KG1 (cell line): ENCODE data around the gene WDPCP.
"Not testable (repeated sequence)": the region's sequence is repeated elsewhere in the genome, so short reads cannot be mapped to it uniquely, and the experiment has no call there.

Experiments
- DNase-seq: peaks from one replicate; lab custom pipeline; 2025; lab: John Stamatoyannopoulos, UW

WDPCP gene

DNA sequence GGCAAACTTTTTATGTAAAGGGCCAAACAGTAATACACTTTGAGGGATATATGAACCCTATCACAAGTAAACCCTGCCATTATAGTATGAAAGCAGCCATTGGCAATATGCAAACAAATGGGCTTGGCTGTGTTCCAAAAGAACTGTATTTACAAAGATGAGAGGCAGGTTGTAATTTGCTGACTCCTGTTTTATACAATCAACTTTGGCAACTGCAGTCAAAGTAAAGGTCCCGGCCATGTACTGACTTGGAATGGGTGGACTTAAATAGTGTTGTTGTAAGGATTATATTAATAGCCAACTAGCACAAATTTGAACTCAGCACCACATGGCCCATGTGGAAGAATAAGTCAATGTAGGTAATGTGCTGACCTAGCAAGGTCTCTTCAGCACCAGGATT is 223.4 kb downstream of the WDPCP start:
- no peak for DNase-seq

DNA sequence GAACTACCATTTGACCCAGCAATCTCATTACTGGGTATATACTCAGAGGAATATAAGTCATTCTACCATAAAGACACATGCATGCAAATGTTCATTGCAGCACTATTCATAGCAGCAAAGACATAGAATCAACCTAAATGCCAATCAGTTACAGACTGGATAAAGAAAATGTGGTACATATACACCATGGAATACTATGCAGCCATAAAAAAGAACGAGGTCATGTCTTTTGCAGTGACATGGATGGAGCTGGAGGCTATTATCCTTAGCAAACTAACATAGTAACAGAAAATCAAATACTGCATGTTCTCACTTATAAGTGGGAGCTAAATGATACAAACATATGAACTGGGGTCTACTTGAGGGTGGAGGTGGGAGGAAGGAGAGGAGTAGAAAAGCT is 230.6 kb downstream of the WDPCP start:
- DNase-seq, result not testable (repeated sequence)

DNA sequence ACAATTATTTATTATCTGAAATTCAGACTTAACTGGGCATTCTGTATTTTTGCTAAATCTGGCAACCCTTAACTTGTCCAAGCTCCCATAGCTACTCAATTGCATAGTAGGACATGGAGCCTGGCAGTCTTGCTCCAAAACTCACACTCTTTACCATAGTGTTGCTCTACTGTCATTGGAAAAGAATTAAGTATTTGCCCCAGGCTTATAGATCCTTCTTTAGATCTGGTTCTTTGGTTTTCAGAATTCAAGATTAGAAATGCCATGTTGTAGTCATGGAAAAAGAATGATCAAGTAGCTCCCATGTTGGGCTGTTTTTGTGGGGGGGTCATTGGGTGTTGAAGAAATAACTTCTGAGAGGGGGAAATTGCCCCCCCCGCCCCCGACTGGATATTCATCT is 240.9 kb downstream of the WDPCP start:
- DNase-seq, result no peak

DNA sequence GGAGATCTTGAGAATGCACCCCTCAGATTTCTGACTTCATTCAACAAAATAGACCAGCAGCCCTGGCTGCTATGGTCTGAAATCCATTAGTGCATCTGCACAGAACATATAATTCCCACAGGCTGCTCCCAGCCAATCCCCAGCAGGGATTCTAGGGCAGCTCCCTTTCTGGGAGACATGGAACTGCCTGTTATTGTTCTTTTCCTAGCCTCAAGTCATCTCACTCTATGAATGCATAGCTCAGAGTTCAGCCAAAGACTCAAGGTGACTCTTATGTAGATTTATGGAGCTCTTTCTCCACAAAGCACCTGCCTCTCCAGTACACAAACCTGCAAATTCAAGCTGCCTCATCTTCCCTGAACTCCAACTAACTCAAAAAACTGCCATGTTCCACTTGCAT is 241.9 kb downstream of the WDPCP start:
- no peak for DNase-seq

DNA sequence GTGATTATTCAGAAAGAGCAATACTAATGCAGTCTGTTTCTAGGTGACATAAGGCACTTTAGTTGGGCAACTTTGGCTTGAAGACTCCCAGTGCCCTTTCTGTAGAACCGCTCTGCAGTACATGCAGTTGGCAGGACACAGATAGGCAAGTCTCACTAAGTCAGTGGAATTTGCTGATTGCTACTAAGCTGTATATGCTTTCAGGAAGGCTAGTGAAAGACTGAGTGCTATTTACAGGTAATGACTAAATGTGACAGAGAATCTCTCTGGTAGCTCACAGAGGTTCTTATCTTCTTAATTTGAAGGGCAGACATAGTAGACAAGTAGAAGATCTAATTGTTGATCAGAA is 243.0 kb downstream of the WDPCP start:
- DNase-seq, result no peak

DNA sequence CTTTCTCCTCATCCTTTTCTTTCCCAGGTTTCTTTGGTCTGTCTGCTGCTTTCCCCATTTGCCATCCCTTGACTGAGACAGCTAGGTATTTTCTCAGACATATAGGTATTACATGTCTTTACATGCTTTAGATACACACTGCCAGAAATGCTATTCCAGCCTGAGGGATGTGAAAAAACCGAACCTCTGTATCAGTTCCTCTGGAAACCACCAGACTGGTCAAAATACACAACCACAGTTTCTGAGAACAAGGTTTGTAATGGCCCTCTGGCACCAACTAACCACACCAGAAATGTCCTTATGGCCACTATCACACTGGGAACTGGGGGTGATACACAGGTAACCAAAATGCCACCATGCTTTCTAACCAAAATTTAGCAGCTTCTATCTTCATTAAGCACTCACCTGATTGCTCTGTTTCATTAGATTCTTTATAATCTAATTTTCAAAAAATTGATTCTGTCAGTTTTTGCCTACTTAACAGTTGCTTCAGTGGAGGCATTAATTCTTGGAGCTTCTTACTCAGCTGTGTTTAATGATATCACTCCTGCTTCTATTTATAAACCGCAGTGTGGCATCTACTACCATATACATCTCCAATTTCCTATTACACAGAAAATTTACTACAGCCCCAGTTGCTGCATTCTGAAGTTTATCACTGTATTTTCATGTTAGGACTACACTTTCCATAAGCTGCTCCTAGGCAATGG is 243.5 kb downstream of the WDPCP start:
- no peak for DNase-seq

DNA sequence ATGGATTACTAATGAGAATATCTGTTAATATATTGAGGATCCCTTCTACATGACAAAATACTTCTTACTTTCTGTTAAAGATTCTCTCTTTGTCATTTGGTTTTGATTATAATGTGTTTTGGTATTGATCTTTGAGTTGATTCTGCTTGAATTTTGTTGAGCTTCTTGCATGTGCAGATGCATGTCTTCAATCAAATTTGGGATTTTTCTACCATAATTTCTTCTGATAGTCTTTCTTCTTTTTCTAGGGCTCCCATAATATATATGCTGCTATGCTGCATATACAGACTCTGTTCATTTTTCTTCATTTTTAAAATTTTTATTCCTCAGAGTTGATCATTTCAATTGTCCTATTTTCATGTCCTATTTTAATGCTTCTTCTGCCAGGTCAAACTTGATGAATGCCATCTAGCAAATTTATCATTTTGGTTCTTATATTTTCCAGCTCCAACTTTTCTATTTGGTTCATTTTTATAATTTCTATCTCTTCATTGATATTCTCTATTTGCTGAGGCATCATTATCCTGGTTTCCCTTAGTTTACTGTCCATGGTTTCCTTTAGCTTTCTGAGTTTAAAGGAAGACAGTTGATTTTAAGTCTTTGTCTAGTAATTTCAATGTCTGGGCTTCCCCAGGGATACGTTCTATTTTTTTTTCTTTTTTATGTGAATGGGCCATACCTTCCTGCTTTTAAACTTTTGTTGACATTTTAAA is 244.7 kb downstream of the WDPCP start:
- no peak for DNase-seq

DNA sequence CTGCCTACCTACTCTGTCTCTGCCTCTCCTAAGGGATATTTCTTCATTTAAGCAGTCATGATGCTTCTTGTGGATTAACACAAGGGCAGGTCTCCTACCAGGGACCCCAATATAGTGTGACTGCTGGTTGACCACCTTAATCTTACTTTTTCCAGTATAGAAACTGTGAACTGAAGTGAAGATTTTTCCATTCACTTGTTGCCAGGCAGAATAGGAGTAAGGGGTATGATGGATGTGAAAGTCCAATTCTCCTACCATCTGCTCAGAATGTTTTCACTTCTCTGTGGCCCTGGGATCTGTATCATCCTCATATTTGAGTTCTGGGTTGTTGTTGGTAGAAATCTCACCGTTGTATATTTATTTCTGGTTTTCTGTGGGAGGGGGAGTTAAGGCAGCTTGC is 247.8 kb downstream of the WDPCP start:
- DNase-seq, result no peak

DNA sequence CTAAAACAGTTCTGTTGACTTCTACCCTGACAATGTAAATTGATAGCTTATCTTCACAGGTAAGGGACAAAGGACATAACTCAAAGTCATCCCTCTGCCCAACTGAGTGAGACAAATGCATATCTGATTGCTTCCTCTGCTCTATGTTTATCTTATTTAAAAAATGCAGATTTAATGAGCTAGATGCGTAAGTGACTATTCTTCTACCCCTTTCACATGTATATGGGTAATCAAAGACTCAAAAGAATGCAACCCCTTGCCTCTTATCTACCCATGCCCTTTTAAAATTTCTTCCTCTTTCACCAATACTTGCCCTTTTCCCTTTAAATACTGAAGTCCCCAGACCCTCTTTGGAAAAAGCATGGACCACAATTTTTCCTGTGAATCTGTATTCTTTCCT is 253.4 kb downstream of the WDPCP start:
- no peak for DNase-seq

DNA sequence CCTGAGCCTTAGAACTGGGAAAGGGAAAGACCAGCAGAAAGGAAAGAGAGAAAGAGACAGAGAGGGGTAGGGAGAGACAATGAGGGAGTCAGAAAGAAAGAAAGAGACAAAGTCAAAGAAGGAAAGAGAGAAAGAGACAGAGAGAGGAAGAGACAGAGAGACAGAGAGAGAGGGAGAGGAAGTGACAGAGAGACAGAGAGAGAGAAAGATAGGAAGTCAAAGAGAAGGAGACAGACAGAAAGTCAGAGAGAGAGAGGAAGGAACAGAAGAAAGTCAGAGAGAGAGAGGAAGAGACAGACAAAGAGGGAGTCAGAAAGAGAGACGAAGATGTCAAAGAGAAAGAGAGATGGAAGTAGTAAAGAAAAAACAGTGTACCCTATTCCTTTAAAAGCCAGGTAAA is 261.8 kb downstream of the WDPCP start:
- no peak for DNase-seq

DNA sequence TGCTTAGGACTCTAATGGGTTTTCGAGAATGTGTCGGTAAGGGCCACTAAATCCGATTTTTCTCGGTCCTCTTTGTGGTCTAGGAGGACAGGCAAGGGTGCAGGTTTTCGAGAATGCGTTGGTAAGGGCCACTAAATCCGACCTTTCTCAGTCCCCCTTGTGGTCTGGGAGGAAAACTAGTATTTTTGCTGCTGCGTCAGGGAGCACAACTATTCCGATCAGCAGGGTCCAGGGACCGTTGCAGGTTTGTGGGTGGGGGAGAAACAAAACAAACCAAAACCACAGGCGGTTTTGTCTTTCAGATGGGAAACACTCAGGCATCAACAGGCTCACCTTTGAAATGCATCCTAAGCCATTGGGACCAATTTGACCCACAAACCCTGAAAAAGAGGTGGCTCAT is 264.6 kb downstream of the WDPCP start:
- not testable (repeated sequence) for DNase-seq

DNA sequence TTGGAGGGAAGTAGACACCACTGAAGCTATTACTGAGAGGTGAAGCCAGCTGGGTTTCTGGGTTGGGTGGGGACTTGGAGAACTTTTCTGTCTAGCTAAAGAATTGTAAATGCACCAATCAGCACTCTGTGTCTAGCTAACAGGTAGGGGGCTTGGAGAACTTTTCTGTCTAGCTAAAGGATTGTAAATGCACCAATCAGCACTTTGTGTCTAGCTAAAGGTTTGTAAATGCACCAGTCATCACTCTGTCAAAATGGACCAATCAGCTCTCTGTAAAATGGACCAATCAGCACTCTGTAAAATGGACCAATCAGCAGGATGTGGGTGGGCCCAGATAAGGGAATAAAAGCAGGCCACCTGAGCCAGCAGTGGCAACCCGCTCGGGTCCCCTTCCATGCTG is 266.3 kb downstream of the WDPCP start:
- not testable (repeated sequence) for DNase-seq

DNA sequence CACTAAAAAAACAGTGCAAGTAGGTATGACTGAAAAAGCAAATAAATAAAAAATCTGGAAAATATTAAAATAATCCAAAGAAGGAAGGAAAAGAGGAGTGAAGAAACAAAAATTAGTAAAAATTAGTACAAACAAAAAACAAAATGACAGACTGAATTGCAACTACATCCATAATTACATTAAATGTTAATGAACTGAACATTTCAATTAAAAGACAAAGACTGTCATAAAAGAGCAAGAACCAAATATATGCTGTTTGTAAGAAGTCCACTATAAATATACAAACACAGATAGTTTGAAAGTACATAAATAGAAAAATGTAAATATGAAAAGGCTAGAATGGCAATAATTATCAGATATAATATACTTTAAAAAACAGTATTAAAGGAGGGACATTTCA is 267.6 kb downstream of the WDPCP start:
- DNase-seq, result no peak

DNA sequence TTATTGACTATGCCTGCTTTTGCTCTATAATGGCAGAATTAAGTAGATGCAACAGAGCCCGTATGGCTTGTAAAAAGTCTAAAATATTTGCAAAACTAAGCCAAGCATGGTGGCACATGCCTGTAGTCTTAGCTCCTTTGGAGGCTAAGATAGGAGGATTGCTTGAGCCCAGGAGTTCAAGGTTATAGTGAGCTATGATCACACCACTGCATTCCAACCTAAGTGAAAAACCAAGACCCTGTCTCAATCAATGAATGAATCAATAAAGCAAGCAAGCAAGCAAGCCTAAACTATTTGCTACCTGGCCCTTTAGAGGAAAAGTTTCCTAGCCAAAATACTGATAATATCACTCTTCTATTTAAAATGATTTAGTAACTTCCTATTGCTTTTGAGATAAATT is 277.7 kb downstream of the WDPCP start:
- no peak for DNase-seq

DNA sequence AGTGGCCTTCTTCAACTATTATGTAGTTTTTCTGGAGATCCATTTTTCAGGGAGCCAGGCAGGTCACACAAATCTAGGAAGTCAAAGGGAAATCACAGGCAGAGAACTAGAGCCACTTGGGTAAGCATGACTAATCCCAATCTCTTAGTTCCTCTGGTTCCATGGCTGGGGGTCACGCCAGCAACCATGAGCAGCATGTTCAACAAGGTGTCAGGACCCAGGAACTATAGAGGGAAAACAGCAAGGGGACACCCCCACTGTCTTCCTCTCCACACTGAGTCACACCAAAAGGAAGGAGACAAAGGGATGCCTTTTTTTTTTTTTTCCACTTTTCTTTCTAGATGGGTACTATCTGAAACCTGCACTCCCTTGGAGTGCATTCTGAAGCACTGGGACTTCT is 286.8 kb downstream of the WDPCP start:
- no peak for DNase-seq

DNA sequence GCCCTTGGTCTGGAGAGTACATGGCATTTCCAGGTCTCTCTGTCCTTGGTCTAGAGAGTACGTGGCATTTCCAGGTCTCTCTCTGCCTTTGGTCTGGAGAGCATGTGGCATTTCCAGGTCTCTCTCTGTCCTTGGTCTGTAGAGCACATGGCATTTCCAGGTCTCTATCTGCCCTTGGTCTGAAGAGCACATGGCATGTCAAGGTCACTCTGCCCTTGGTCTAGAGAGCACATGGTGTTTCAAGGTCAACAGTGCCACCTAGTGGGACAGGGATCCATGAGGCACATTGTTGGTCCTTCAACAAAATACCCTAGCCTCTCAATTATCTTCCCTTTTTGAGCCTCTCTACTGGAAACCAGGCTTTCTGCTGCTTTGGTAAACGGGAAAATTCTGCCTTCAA is 287.4 kb downstream of the WDPCP start:
- no peak for DNase-seq

DNA sequence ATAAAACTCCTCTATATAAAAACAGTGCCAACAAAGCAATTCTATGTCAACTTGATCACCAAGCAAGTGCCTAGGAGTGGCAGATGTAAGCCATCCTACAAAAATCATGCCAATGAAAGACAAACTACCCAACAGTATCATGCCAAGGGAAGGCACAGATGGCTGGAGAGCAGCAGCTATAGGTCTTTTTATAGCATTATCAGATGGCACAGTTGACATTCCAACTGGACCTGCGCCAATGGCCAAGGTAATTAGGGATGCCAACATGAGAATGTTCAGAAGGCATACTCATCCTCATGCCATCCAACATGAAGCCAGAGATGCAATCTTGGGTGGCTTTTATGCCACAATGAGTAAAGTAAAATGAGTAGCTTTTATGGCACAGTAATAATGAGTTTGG is 300.3 kb downstream of the WDPCP start:
- no peak for DNase-seq

DNA sequence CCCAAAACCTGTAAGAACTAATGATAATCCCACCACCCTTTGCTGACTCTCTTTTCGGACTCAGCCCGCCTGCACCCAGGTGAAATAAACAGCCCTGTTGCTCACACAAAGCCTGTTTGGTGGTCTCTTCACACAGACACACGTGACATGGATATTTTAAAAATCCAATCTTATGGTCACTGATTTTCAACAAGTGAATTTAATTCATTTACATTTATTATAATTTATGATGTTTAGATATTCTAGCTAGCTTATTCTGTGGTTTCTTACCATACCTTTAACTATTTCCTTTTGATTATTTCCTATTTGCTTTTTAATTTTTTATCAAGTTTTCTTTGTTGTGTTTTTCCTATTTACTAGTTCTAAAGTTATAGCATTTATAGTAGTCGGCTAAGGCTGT is 301.8 kb downstream of the WDPCP start:
- not testable (repeated sequence) for DNase-seq

DNA sequence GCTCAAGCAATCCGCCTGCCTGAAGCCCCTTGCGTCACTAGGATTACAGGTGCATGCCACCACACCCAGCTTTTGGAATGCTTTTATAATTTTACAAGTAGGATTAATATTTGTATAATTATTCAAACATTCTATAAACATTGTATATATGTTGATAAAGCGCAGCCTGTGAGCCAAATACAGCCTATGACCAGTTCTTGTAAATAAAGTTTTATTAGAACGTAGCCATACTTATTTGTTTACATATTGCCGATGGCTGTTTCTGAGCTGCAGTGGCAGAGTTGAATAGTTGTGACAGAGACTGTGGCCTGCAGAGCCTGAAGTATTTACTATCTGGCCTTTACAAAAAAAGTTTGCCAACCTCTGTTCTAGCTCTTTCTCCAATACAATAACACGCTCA is 305.0 kb downstream of the WDPCP start:
- no peak for DNase-seq

DNA sequence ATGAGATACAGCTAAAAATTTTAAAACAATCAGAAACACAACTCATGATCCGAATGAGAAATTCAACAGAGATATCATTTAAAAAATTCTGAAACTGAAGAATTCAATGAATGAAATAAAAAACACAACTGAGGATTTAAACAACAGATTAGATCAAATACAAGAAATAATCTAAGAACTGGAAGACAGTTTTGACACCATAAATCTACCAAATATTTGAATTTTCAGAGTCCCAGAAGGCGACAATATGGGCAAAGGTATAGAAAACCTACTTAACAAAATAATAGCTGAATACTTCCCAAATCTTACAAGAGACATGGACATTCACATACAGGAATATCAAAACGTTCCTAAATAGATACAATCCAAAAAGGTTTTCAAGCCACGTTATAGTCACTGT is 315.7 kb downstream of the WDPCP start:
- no peak for DNase-seq

DNA sequence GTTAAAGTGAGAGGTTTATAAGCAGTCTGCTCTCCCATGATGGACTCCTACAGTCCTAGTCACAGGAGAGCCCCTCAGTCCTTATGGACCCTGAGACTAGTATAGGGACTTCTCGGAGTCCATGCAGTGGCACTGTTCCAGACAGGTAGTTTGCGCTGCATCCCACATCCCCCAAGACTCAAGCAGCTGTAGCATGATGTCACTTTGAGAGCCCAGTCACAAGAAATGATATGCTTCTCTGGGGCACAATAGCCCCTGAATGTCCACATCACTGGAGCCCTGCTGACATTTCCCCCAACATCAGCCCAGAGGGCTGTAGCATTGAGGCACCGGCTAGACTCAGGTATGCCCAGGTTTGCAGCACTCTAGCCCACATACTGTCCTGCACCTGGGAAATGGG is 317.6 kb downstream of the WDPCP start:
- no peak for DNase-seq

DNA sequence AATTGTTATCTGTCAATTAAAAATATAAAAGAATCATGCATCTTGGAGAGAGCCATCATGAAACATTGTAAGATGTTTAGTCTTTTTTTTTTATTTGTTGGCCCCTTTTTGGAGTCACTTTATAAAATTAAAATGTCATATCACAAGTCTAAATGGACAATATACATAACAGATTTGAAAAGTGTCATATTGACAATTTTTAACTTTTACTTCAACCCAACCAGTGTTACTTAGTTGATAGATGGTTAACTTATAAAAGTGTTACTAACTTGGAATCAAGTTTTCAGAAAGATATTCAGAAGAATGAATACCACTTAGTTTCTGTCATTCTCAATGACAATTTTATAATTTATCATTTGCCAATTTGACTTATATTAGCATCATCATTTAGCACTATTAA is 319.3 kb downstream of the WDPCP start:
- no peak for DNase-seq

DNA sequence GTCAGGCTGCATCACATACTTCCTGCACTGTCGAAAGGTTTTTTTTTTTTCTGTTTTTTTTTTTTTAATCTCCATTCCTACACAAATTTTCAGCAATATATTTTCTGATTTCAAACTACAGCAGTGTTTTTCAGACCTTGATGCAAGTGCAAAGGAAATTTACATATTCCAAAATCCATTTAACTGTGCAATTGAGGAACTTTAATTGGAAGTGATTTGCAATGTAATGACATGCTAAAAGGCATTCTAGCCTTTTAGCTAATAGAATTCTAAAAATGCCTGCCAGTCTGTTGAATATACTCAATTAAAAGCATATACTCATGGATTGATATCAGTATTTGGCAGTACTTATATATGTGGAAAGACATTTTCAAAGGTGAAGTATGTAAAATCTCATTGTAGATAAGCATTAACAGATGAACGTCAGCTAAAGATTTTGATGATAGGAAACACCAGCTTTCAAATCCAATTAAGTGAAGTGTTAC is 327.1 kb downstream of the WDPCP start:
- no peak for DNase-seq

DNA sequence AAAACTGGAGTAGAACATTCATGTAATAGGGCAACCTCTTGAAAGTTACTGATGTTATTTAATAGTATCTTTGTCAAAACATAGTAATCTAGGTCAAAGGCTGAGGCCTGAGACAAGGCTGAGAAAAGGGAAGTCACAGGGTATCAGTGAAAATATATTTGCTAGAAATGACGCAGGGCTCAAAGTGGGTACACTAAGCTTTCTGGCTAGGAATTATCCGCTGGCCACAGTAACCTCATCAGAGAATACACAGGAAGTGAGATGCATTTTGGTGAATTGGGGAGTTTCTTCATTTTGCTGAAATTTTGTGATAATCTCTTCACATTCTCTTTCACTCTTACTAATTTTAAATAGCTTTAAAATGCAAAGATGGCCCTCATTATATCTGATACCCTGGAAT is 330.8 kb downstream of the WDPCP start:
- no peak for DNase-seq
